ENCODE results near the gene MTO1.
"Not testable (repeated sequence)": the region's sequence is repeated elsewhere in the genome, so short reads cannot be mapped to it uniquely, and the experiment has no call there.

MTO1 gene

DNA sequence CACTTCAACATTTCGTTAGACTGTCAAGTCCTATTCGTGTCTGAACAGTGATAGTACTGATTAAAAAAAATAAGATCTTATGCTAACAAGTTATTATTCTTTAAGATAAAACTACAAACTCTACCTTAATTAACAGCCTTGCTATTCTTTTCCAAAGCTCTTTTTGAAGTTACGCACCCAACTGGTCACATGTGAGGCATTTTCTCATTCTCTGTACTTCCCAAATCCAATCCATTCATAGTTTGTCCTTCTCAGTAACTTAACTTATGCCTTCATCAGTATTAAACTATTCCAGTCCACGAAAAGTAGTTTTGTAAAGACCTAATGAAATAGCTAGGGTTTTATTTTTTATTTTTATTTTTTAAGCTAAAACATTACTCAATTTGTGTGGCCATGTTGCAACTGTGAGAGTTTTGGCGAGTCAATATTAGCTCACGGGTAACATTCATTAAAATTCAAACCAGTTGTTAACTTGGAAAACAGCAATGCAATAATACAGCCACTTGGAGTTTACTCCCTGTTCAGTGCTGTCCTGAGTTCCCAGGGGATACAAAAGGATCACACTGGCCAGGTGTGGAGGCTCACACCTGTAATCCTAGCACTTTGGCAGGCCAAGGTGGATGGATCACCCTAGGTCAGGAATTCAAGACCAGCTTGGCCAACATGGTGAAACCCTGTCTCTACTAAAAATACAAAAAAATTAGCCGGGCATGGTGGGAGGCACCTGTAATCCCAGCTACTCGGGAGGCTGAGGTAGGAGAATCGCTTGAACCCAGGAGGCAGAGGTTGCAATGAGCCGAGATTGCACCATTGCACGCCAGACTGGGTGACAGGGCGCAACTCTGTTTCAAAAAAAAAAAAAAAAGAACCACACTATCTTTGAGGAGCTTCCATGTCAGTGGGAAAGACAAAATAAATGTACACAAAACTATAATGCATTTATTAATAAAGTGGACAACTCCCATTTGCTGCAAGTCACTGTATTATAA lies 87.2 kb downstream of the MTO1 start:
- no peak for TF ChIP-seq JUND (IDR thresholded peaks at IDR 0.05; ENCODE audit: low read depth)
- in situ Hi-C loops (cut with HindIII; ENCODE audit: low pct_unique_long_range_greater_than_20kb, low sequenced_read_pairs), result no loop called here
- no peak for DNase-seq (ENCODE audit: low read depth in 1 of 2, low spot score in 1 of 2)

DNA sequence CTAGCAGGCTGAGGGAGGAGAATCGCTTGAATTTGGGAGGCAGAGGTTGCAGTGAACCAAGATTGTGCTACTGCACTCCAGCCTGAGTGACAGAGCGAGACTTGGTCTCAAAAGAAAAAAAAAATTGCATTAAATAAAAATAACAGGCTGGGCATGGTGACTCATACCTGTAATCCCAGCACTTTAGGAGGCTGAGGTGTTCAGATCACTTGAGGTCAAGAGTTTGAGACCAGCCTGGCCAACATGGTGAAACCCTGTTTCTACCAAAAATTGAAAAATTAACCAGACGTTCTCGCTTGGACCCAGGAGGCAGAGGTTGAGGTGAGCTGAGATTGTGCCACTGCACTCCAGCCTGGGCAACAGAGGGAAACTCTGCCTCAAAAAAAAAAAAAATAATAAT lies 89.6 kb downstream of the MTO1 start:
- DNase-seq (ENCODE audit: low read depth in 1 of 2, low spot score in 1 of 2); in situ Hi-C loops (cut with HindIII; ENCODE audit: low pct_unique_long_range_greater_than_20kb, low sequenced_read_pairs): not testable (repeated sequence)

DNA sequence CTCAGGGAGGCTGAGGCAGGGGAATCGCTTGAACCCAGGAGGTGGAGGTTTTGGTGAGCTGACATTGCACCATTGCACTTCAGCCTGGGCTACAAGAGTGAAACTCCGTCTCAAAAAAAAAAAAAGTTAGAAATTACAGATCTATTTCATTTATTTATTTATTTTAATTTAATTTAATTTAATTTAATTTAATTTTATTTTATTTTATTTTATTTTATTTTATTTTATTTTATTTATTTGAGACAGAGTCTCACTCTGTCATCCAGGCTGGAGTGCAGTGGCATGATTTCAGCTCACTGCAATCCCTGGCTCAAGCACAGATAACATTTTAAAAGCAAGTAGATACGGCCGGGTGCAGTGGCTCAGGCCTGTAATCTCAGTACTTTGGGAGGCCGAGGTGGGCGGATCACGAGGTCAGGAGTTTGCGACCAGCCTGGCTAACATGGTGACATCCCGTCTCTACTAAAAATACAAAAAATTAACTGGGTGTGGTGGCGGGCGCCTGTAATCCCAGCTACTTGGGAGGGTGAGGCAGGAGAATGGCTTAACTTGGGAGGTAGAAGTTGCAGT lies 93.9 kb downstream of the MTO1 start:
- in situ Hi-C loops (cut with HindIII; ENCODE audit: low pct_unique_long_range_greater_than_20kb, low sequenced_read_pairs); DNase-seq (ENCODE audit: low read depth in 1 of 2, low spot score in 1 of 2): not testable (repeated sequence)

DNA sequence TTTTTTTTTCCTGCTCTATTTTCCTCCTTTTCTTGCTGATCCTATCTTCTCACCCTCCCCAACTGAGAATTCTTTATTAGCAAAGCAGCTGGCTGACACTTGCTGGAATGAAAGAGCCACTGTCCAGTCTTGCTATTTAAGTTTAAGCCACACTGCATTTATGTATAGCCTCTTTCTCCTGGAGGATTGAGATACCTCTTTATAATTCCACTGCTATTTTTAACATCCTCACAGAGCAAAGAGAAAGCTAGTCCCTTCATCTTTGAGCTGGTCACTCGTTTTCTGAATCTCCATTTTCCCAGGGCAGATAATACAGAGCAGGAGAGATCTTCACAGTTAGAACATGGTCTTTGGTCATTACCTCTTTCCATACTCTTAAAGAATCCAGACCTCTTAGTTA lies 95.3 kb downstream of the MTO1 start:
- TF ChIP-seq JUND (IDR thresholded peaks at IDR 0.05; ENCODE audit: low read depth), result no peak
- in situ Hi-C loops (cut with HindIII; ENCODE audit: low pct_unique_long_range_greater_than_20kb, low sequenced_read_pairs), result no loop called here
- no peak for DNase-seq (ENCODE audit: low read depth in 1 of 2, low spot score in 1 of 2)

All from T47D (cell line).